AG04450 (cell line): ENCODE data around the gene CLTCL1. TPM values are rescaled to one million over a fixed set of nuclear protein-coding genes. Genes with fewer than 3 reads are reported as not detected.

Experiments used
- CTCF ChIA-PET: fragments of 300-600, 350-600 bp; formaldehyde crosslinking; extraction: SDS; loops from one replicate; lab custom pipeline; 2022; ENCODE audit warnings: antibody characterized with exemption, inconsistent platforms; lab: Charles Lee
- POLR2A ChIA-PET: fragments of 350-600 bp; formaldehyde crosslinking; extraction: SDS; loops from one replicate; lab custom pipeline; 2021; ENCODE audit warnings: antibody characterized with exemption, inconsistent platforms; lab: Yijun Ruan, JAX
- DNase-seq: peaks from one replicate; pipeline ENCODE4 v3.0.0-alpha.2; 2011; ENCODE audit warnings: low read depth, low spot score
- H3K27ac ChIP-seq: one replicate; pipeline ENCODE4 v1.5.1; 2012; ENCODE audit warnings: low read depth, low read length, control low read depth
- H3K27me3 ChIP-seq: one replicate; pipeline ENCODE4 v1.6.0; 2012; ENCODE audit warnings: low read length; ENCODE audit not compliant: control insufficient read depth, insufficient read depth
- H3K4me3 ChIP-seq: 2 replicates; pipeline ENCODE4 v1.5.1; 2011; ENCODE audit warnings: mild to moderate bottlenecking, low read depth, low read length, control low read depth
- H3K9me3 ChIP-seq: 2 replicates; pipeline ENCODE4 v1.5.1; 2012; ENCODE audit warnings: low read length; ENCODE audit not compliant: control insufficient read depth, insufficient read depth
- CTCF ChIP-seq: IDR thresholded peaks from 2 replicates; pipeline ENCODE4 v1.5.1; 2011; ENCODE audit warnings: low read depth, low read length, control low read depth, inconsistent platforms
- polyA plus RNA-seq: library from polyadenylated mRNA; depleted of rRNA; stranded (reverse); fragments of >200 nt; gene quantifications from 2 replicates; pipeline ENCODE4 v1.2.3, GENCODE V29; 2011

Gene CLTCL1
- polyA plus RNA-seq, 1 experiment: 6.6 TPM

GRCh38 chr22:19150482-19151328 is 140.8 kb downstream of the CLTCL1 start:
- Histone ChIP-seq H3K27ac (no peak overlapping the region), H3K9me3 (peaks cover 11% of the 10 kb centered on the region), H3K4me3 (no peak overlapping the region), H3K27me3 (peaks cover 59% of the 10 kb centered on the region)
- DNase-seq: no peak
- ChIA-PET CTCF (no interaction called here), POLR2A (no interaction called here)
- TF ChIP-seq CTCF: no peak

GRCh38 chr22:19149991-19150390 is 141.5 kb downstream of the CLTCL1 start, which contains the start of gene GSC2:
Gene GSC2, minus strand, starts transcription at chr22:19150292. Its CDS starts 9 bp downstream, at chr22:19150283.
- Histone ChIP-seq H3K9me3 (peaks cover 11% of the 10 kb centered on the region), H3K27me3 (peaks cover 59% of the 10 kb centered on the region), H3K4me3 (no peak within 1 kb of the TSS), H3K27ac (no peak within 1 kb of the TSS)
- ChIA-PET POLR2A (no interaction called here), CTCF (no interaction called here)
- no peak for DNase-seq
- TF ChIP-seq CTCF: no peak

- ChIA-PET CTCF (no interaction called here), POLR2A (no interaction called here)
- Histone ChIP-seq H3K27me3 (peaks cover 59% of the 10 kb centered on the region), H3K9me3 (peaks cover 11% of the 10 kb centered on the region), H3K4me3 (no peak overlapping the region), H3K27ac (no peak overlapping the region)
- DNase-seq: no peak
- no peak for TF ChIP-seq CTCF
Measured at GRCh38 chr22:19149047-19149883, 142.3 kb downstream of the CLTCL1 start.

- no peak for TF ChIP-seq CTCF
- peaks cover 11% of the 10 kb centered on the region for H3K9me3 ChIP-seq
- H3K4me3 ChIP-seq: no peak overlapping the region
- H3K27ac ChIP-seq: no peak overlapping the region
- DNase-seq: no peak
- peaks cover 53% of the 10 kb centered on the region for H3K27me3 ChIP-seq
- ChIA-PET POLR2A (no interaction called here), CTCF (no interaction called here)
Measured at GRCh38 chr22:19148417-19149046, 143.0 kb downstream of the CLTCL1 start.
